GM18519 (cell line): ENCODE measurements around the gene CHD1.

Source experiments
- ATAC-seq: cut with Tn5 transposase; IDR thresholded peaks from one replicate; pipeline ENCODE4 v1.9.1; 2021; ENCODE audit warnings: mild to moderate bottlenecking, moderate library complexity; ENCODE audit not compliant: unreplicated experiment, low FRiP score

Gene CHD1

GRCh38 chr5:98936948-98937715, 8.3 kb upstream of the CHD1 start:
- no peak for ATAC-seq

- no peak for ATAC-seq
These were observed 6.4 kb upstream of the CHD1 start for GRCh38 chr5:98935206-98935605.

- no peak for ATAC-seq
These were observed 5.7 kb upstream of the CHD1 start for GRCh38 chr5:98934546-98934945.

GRCh38 chr5:98933445-98934072, 4.8 kb upstream of the CHD1 start:
- ATAC-seq: peak; percentile 28

- no peak for ATAC-seq
These were observed 2.4 kb upstream of the CHD1 start for GRCh38 chr5:98930972-98931762.

- ATAC-seq: no peak
These were observed 997 bp upstream of the CHD1 start for GRCh38 chr5:98929710-98930298.

- ATAC-seq: peak; percentile 13
These were observed 576 bp downstream of the CHD1 start for GRCh38 chr5:98927989-98928872.

- peak; percentile 20 for ATAC-seq
These were observed 1.4 kb downstream of the CHD1 start for GRCh38 chr5:98927242-98927988.

- no peak for ATAC-seq
These were observed 4.8 kb downstream of the CHD1 start for GRCh38 chr5:98923966-98924365.

GRCh38 chr5:98921947-98922505, 6.8 kb downstream of the CHD1 start:
- ATAC-seq: no peak

GRCh38 chr5:98917433-98917832, 11.4 kb downstream of the CHD1 start:
- ATAC-seq: no peak

- ATAC-seq: no peak
These were observed 12.3 kb downstream of the CHD1 start for GRCh38 chr5:98916540-98916939.

GRCh38 chr5:98913911-98914310, 14.9 kb downstream of the CHD1 start:
- ATAC-seq: no peak

GRCh38 chr5:98911280-98912040, 17.3 kb downstream of the CHD1 start:
- no peak for ATAC-seq

- no peak for ATAC-seq
These were observed 19.4 kb downstream of the CHD1 start for GRCh38 chr5:98909363-98909762.

GRCh38 chr5:98907951-98908350, 20.9 kb downstream of the CHD1 start:
- no peak for ATAC-seq

GRCh38 chr5:98906756-98907355, 22.0 kb downstream of the CHD1 start:
- no peak for ATAC-seq
